ENCODE measurements around the gene NAALADL2. TPM values are rescaled to one million over a fixed set of nuclear protein-coding genes. Genes with fewer than 3 reads are reported as not detected.
"Not testable (repeated sequence)": the region's sequence is repeated elsewhere in the genome, so short reads cannot be mapped to it uniquely, and the experiment has no call there.

Gene NAALADL2
- total RNA-seq, 1 experiment from 2014 or later = 1.0 TPM

- DNase-seq (ENCODE audit: extremely low read depth, low read depth) = no peak
These were observed 207.7 kb downstream of the NAALADL2 start for GRCh38 chr3:175066617-175067415.

- DNase-seq (ENCODE audit: extremely low read depth, low read depth) = no peak
These were observed 209.5 kb downstream of the NAALADL2 start for GRCh38 chr3:175068587-175068986.

DNA sequence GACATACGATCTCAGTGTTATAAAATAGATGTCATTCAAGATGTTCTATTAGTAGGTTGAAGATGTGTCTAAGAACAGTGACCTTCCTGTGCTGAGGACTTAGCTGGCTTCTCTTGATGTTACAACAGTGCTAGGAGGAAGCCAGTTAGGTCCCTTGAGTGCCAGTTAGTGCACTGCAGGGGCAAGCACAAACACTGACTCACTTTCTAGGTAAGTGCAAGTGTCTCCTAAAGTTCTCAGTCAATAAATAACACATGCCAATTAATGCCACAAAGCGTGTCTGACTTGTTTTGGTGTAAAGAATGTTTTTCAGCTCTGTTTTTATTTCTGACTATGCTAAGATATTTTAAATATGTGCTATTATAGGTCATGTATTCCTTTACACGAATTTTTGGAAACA lies 211.8 kb downstream of the NAALADL2 start:
- no peak for DNase-seq (ENCODE audit: extremely low read depth, low read depth)

- DNase-seq (ENCODE audit: extremely low read depth, low read depth) = no peak
These were observed 214.2 kb downstream of the NAALADL2 start for GRCh38 chr3:175073219-175073905.

DNA sequence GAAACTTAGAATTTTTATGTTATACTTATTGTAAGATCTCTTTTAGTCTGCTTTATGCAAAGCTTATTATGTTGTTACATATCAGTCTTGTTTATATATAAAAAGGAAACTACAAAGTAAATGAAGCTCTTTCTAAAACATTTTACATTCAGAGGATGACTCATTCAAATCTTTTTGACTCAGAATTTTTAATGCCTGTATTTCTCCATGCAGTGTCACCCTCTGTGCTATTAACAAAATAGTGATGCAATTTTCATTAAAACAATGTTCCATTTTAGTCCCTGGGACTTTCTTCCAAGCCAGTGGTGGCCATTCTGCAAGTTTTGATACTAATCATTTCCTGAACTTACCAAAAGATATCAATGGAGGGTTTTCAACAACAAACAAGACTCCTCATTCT lies 216.1 kb downstream of the NAALADL2 start:
- no peak for DNase-seq (ENCODE audit: extremely low read depth, low read depth)

DNA sequence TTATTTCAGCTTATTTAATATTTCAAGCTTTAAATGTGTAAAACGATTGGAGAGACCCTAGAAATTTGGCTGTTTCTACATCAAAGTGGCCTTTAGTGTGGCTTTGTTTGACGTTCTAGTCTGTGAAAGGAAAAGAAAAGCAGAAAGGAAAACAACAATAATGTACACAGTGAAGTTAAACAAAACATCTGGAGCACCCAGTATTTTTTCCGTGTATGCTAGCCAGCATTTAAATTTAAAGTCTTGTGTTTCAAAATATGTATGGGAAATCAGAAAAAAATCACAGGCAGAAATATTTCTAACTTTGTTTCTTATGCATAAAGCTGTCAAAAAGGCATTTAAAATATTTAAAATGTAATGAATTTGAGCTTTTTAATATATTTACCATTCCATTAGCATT lies 218.1 kb downstream of the NAALADL2 start:
- DNase-seq (ENCODE audit: extremely low read depth, low read depth) = no peak

DNA sequence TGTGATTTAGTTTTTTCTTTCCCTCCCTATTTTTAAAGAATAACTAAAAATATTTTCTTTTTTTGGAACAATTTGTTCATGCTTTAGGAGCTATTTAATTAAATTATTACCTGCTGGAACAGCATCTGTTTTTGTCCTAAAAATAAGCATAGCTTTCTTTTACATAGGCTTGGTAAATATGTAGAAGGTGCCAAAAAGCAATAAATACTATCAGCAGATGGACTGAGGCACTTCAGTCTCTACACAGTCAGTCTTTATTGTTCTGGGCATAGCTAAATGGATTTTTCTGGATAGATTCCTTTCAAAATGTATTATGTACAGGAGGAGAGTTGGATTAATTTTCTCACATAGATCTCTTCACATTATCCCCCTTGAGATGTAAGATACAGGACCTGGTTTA lies 223.5 kb downstream of the NAALADL2 start:
- no peak for DNase-seq (ENCODE audit: extremely low read depth, low read depth)

GRCh38 chr3:175087128-175087527 lies 228.0 kb downstream of the NAALADL2 start:
- not testable (repeated sequence) for DNase-seq (ENCODE audit: extremely low read depth, low read depth)

DNA sequence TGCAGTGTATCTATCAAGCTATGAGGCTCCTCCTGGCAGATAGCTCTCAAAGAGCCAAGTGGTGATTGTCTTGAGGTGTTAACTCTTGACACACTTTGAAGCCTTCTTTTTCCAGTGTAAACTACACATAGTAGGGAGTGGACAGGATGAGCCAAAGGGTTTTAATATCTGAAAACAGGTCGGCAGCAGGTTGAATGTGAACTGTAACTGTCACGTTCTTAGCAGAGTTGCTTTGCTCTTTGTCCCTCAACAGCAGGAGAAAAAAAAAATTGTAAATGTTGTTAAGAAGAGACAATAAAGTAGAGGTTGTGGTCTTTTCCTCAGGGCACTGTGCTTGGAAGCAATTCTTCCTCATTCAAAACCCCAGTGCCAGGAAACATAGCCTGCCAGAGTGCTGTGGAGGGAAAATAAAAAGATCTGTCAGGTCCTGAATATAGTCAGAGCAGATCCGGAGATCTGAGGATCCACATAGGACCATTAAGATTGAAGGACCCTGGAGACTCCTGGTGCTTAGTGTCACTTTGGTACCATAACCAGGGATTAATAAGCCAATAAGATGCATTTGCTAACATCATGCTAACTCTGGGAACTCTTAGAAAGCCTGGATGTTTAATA lies 229.7 kb downstream of the NAALADL2 start:
- DNase-seq (ENCODE audit: extremely low read depth, low read depth) = no peak

DNA sequence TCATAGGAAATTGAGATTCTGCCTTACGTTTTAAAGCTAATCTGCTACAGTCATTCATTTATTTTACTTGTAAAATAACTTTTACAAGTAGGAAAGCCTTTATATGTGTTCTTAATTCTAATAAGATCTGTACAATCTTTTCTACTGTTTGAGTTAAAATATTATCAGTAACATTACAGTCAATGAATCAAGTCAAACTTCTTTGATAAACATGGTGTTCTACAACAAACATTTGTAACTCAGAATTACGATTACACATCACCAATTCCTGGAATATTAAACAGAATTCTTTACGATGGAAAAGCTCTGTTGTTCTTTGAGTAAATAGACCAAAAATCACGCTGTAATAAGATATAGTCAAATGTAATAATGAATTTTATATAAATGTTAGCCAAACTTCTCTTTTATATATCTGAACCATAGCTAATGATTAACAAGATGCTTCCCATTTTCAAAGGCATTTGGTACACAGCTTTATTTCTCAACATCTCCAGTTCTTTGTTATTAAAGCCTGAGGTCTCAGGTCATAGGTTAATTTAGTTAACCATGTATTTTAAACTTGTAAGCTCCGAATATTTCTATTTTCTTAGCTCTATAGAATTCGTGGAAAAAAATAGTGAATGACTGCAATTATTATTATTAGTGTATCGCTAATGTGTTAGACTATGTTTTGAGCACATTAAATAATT lies 232.4 kb downstream of the NAALADL2 start:
- DNase-seq (ENCODE audit: extremely low read depth, low read depth) = no peak

GRCh38 chr3:175093748-175094147 lies 234.6 kb downstream of the NAALADL2 start:
- no peak for DNase-seq (ENCODE audit: extremely low read depth, low read depth)

GRCh38 chr3:175094344-175094743 lies 235.2 kb downstream of the NAALADL2 start:
- DNase-seq (ENCODE audit: extremely low read depth, low read depth) = no peak

- no peak for DNase-seq (ENCODE audit: extremely low read depth, low read depth)
These were observed 239.5 kb downstream of the NAALADL2 start for GRCh38 chr3:175098644-175099043.

DNA sequence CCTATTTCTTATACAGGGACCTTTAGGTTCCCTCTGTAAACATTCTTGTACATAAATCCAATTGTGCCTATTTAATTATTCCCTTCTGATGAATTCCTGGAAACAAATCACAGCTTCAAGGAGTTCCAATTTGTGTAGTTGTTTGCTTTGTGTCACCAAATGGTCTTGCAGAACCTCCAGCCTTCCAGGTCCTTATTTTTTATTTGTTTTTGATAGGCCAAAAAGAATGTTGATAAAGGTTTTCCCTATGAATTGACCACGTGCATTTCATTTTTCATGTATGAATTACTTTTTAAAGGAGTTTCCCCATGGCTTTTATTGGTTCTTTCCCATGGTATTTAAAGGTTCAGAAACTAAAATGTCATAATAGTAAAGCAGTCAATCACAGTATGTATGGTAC lies 243.0 kb downstream of the NAALADL2 start:
- DNase-seq (ENCODE audit: extremely low read depth, low read depth) = no peak

GRCh38 chr3:175103298-175103697 lies 244.2 kb downstream of the NAALADL2 start:
- no peak for DNase-seq (ENCODE audit: extremely low read depth, low read depth)

GRCh38 chr3:175105066-175105465 lies 245.9 kb downstream of the NAALADL2 start:
- DNase-seq (ENCODE audit: extremely low read depth, low read depth) = no peak

DNA sequence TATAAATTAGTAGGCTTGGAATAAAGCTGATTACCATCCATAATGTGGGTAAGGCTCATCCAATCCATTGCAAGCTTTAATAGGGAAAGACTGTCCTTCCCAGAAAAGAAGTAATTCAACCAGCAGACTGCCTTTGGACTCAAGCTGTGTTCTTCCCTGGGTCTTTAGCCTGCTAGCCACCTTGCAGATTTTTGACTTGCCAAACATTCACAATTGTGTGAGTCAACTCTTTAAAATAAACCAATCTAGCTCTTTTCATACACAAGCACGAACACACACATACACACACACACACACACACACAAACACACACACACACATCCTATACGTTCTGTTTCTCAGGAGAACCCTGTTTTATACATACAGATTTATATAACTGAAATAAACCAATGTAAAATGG lies 248.1 kb downstream of the NAALADL2 start:
- no peak for DNase-seq (ENCODE audit: extremely low read depth, low read depth)

DNA sequence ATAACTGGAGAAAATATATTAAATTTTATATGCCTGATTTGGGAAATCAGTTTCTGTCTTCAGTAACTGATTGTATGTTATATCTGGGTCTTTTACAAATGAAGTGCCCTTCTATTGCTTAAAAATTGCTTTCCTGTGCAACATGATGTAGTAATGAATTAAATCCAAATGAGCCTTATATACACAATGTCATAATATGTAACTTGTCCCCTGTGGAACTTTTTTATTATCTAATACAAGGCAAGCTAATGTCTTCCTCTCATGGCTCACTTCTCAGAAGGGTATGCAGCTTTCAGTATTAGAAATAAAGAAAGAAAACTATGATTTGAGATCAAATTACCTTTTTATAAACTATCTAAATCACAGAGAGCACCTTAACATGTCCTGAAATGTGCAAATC lies 248.9 kb downstream of the NAALADL2 start:
- DNase-seq (ENCODE audit: extremely low read depth, low read depth) = no peak

- DNase-seq (ENCODE audit: extremely low read depth, low read depth) = no peak
These were observed 249.5 kb downstream of the NAALADL2 start for GRCh38 chr3:175108613-175109151.

GRCh38 chr3:175111036-175111435 lies 251.9 kb downstream of the NAALADL2 start:
- DNase-seq (ENCODE audit: extremely low read depth, low read depth) = no peak

DNA sequence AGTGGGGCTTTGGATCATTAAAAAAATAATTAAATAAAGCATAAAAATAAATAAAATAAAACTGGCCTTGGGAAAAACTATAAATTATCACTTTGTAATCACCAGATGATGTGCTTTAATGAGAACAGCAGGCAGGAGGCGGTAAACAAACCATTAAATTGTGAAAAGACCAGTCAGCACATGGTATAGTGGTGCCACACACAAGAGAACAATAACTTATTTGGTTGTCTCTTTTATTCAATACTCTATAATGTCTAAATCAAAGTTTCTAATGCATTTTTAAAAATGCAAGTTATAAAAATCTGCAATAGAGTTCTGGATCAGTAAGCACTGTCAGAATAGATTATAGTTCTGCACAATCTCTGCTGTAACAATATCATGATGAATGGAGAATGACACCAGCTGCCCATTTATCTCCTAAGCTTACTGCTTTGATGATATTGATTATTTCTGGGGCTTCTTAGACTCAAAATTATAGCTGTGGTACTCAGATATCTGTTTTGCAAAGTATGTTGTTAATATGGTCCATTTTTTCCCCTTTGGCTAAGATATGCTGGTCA lies 259.3 kb downstream of the NAALADL2 start:
- DNase-seq (ENCODE audit: extremely low read depth, low read depth) = no peak

All from NCI-H460 (cell line).